Astrocyte (in vitro differentiated cells and primary cell): ENCODE results near the gene NPM3.

Experiments
- EZH2 ChIP-seq: IDR thresholded peaks from 2 replicates; pipeline ENCODE4 v1.6.1; 2012; ENCODE audit warnings: mild to moderate bottlenecking, low read length, inconsistent platforms; ENCODE audit not compliant: insufficient read depth
- TF ChIP-seq, protein P1 (sequence below): IDR thresholded peaks from 2 replicates; pipeline ENCODE4 v1.5.1; 2011; ENCODE audit warnings: low read depth, mild to moderate bottlenecking, inconsistent platforms, low read length, moderate library complexity; ENCODE audit not compliant: insufficient read depth

DNA sequence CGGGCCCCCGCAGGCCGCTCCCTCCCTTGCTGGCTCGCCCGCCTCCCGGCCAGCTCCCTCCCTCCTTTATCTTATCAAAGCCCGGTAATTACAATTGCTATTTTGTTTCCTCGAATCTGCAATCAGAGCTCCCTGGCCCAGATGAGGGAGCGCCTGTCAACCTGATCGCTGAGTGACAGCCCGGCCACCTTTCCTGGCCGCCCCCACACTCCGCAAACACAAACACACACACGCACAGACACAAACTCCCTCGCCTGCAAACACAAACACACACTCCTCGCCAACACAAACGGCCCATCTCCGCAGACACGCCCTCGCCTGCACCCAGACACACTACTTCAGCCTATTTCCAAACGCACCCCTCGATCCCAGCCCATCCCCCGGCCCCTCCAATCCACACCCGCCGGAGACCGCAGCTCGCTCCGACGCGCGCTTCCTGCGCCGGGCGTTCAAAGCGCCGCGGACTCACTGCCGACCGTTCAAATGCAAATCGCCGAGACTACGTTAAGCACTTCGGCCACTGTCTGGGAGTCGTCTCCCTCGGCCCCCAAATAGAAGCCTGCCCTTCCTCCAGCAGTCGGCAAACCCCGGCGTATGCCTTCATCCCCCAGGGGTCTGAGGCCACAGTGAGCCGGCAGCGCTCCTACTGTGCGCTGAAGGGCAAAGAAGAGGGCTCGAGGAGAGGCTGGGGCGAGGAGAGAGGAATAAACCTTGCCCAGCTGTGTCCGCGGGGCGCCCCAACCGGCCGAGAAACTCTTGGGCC lies 4.3 kb downstream of the NPM3 start:
- TF ChIP-seq, protein P1, sequence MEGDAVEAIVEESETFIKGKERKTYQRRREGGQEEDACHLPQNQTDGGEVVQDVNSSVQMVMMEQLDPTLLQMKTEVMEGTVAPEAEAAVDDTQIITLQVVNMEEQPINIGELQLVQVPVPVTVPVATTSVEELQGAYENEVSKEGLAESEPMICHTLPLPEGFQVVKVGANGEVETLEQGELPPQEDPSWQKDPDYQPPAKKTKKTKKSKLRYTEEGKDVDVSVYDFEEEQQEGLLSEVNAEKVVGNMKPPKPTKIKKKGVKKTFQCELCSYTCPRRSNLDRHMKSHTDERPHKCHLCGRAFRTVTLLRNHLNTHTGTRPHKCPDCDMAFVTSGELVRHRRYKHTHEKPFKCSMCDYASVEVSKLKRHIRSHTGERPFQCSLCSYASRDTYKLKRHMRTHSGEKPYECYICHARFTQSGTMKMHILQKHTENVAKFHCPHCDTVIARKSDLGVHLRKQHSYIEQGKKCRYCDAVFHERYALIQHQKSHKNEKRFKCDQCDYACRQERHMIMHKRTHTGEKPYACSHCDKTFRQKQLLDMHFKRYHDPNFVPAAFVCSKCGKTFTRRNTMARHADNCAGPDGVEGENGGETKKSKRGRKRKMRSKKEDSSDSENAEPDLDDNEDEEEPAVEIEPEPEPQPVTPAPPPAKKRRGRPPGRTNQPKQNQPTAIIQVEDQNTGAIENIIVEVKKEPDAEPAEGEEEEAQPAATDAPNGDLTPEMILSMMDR: no peak
- peak; percentile 55 for TF ChIP-seq EZH2
